GM19099 (cell line): ENCODE data around the gene AMBP.

Experiments used
- POLR2A ChIP-seq: IDR thresholded peaks from 3 replicates; pipeline ENCODE4 v1.6.1; 2011; ENCODE audit warnings: low read depth; ENCODE audit not compliant: insufficient read length; ENCODE audit errors: extremely low read depth

Gene AMBP

DNA sequence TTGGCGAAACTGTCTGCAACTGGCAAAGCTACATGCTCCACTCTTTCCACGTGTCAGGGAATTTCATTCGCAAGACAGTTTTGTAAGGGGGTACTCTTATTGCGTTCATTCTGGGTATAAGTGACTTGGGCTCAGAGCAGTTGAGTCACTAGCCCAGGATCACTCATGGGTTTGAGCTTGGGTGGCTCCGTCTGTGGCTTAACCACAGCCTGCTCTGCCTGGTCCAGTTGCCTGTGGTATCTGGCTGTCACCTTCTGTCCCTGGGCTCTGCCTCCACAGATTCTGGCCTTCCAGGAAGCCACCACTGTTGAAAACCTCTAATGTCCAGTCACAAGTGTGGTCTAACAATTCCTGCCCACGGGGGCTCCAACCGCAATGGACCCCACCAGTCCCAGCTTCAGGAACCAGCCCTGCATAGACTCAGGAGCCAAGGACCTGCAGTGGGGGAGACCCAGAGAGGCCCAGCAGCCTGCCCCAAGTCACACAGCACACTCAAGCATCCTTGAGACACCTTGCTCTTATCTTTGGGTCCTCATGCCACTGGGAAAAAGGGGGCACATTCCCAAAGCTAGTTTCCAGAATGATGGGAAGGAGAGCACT, 10.6 kb upstream of the AMBP start:
- TF ChIP-seq POLR2A = no peak

DNA sequence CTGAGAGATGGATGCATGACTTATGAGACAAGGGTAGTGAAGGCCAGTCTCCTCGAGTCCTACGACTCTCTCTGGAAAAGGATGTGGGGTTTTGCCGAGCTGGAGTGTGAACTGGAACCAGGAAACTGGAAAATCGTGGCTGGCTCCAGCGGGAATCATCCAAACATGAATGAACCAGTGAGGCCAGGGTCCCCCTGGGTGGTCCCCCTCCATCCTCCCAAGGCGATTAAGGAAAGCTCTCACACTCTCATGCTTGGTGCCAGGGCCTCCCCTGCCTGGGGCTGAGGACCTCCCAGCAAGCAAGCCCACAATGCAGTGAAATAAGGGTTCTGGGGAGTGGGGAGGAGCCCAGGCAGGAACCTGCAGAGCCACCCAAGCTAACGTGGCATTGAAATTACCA, 9.6 kb upstream of the AMBP start:
- TF ChIP-seq POLR2A = no peak

DNA sequence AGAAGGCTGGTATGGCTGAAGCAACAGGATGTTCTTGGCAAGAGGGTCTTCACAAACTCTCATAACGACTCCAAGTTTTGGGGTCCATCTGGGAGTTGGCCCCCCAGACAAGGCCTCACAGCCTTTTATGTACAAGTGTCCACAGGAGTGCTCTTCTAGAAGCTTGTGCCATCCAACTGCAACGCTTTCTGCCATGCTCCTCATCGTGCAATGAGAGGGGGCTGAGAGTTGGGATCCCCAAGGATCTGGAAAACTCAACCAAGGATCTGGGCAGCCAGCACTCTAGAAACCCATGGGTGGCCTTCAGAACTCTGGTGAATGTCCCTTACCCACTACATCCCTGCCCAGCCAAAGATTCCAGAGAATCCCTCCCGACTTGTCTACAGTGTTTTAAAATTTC, 8.5 kb upstream of the AMBP start:
- TF ChIP-seq POLR2A = no peak

DNA sequence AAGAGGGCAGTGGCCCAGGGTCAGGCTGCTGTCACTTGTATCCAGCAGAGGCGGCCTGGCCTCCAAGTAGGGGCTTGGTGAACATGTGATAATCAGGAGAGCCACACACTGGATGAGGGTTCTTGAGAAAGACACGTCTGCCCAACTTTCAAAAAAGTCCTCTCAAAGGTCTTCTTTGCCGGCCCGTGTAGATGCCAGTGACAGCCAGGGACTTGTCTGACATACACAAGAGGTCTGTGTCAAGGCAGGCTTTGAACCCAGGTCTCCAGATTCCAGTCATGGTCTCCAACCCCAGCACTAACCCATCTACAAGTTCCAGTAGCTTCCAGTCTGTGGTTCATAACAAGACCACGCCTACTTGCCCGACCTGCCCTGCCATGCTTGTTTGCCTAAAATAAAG, 7.9 kb upstream of the AMBP start:
- TF ChIP-seq POLR2A = no peak

DNA sequence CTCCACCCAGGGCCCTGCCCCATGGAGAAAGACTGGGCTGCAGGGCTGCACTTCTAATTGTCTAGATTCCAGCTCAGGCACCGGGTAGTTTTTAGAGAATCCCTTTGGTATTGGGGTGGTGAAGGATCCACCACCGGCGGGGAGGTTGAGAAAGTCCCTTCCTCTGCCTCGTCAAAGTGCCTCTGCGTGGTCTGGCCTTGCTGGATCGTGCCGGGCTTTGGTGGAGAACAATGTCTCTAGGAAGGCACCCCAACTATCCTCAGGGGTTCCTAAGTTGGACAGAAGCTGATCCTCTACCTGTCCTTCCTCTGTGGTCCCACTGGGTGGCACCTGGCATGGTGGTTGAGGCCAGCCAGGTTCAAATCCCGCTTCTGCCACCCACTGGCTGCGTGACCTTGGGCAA, 7.3 kb upstream of the AMBP start:
- TF ChIP-seq POLR2A = no peak

DNA sequence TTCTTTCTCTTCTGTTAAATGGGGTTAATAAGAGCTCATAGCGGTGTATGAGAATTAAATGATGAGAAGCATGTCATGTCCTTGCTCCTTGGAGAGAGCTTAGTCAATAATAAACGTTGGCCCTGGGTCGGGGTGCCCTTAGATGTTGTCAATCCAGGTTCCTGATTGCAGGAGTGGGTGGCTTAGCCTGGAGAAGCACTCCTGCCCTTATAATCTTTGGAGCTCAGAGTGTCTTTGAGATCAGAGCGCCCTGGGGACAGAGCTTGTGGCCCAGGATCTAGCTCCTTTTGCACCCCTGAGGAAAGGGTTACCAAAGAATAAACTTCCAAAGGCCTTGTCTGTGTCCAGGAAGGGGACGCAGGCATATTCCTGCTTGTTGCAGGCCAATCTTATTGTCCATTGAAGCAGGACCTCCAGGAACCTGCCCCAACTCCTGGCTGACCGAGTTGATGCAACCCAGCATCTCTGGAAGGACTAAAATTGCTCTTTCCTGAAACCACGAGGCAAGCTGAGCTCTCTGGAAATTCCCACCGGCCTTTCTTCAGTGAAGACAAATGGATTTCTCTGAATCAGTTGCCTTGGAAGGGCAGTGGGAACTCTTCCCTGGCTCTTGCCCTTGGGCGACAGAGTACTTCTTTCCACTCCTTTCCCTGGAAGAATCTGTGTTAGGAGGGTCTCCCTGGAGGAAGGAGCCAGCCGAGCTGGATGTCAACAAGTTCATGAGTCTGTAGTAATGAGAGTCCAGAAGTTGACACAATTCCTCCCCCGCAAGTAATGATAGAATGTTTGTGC, 6.4 kb upstream of the AMBP start:
- TF ChIP-seq POLR2A = no peak

DNA sequence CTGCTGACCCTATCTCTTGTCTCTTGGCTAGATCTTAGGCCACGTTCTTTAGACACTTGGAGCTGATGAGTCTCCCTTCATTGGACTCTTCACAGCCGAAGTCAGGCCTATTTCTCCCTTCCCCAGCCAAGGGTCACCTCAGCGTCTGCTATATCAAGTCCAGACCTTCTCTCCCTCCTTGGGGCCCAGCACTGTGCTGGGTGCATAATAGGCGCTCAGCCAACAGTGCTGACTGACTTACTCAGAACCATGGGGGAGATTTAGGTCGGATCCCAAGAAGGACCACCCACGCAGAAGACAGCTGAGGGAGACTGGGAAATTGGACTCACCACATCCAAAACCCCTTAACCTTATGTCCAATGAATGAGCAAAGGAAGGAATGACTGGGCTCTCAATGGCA, 5.6 kb upstream of the AMBP start:
- no peak for TF ChIP-seq POLR2A

DNA sequence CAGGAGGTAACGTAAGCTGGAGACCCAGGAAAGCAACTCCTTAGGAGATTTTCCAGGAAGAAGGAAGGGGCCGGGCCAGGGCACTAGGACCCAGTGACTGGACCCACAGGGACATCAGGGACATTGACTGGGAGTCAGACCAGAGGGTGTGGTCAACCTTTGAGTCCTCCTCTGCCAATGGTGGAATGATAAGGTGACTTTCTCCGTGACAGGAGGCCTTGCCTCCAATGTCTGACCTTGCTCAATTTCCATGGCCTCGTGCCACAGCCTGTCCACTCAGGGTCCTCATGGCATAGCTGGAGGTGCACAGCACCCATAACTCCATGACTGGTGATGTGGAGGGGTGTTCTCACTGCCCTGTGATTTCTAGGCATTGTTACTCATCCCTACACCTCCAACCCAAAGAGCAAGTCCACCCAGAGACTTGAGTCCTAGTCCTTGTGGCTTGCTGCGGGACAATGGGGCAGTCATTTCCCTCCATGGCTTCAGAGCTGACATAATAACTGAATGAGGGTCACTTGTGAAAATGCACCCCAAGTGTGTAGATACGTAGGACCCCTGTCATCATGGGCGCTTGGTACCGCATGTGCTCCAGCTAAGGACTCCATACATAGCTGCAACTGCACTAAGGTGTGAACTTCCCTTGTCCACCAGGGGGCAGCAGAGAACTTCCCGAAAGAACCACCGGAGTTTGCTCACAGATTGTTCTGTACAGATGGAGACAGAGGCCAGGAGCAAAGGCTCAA, 4.1 kb upstream of the AMBP start:
- TF ChIP-seq POLR2A = no peak

DNA sequence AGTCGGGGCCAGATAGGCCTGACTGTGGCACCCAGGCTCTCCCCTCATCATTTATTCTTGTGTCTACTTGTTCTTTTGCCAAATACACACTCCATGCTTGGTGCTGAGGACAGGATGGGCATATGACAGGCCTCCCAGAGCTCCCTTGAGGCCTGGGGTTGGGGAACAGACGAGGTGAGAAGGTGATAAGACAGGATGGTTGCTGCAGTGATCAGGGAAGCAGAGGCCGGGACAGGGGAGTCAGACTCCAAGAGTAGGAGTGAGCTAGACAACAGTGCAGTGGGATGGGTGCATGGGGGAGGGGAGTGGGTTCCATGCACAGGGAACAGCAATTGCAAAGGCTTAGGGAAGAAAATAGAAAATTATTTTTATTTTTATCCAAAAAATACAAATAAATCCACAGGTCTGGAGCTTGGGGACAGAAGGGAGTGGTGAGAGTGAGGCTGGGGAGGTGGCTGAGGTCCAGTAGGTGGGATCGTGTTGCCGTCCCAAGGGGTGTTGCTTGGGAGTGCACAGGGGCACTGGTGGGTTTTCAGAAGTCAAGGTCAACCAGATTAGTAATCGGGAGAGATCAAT, 3.4 kb upstream of the AMBP start:
- no peak for TF ChIP-seq POLR2A

DNA sequence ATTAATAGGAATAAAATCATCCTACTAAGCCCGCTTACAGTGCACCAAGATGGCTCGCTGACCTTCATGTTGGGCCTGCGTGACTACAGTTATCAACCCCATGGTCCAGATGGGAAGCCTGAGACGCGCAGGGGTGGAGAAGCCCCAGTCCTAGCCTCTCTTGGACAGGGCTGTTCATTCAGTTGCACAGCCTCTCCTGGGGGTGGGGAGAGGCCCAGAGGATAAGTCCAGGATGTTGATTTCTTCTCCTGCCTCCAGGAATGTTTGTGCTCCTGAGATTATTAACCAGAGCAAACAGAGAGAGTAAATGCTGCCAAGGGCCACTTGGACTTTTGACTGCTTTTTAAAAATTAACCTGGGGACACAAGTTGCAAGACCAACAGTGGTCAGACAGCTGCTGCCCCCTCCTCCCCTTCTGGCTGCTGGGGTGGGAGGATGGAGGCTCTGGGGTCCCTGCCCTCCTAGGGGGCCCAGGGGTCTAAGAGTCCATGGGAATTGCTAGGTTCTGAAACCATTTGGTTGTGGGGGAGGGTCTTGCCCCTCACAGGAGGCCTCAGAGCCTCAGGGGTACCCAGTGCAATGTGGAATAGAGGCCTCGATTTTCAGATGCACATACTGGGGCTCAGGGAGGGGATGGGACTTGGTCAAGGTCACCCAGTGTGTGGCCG, 2.8 kb upstream of the AMBP start:
- no peak for TF ChIP-seq POLR2A

DNA sequence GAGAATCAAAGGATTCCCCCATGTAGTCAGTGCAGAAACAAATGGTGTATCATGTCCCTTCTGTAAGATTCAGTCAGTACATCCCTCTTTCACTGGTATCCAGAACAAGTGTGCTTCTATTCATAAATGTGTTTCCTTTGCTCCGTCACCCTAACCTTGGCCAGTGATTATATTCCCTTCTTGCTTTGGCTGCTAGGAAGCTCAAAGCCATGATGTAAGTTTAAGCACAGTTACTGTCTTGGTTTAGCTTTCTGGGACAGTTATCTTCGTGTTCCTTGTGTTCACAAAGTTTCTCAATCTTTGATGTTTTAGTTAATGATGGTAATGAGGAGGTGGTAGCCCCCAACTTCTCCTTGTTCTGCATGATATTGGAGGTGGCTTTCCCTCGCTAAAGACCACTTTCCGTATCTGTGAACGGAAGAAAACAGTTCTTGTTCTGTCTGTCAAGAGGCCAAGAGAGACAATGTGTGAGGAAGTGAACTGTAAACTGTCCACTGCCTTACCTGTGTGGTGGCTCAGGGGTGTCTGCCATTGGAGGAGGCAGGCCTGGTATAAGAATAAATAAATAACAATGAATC, 2.2 kb upstream of the AMBP start:
- TF ChIP-seq POLR2A = no peak

DNA sequence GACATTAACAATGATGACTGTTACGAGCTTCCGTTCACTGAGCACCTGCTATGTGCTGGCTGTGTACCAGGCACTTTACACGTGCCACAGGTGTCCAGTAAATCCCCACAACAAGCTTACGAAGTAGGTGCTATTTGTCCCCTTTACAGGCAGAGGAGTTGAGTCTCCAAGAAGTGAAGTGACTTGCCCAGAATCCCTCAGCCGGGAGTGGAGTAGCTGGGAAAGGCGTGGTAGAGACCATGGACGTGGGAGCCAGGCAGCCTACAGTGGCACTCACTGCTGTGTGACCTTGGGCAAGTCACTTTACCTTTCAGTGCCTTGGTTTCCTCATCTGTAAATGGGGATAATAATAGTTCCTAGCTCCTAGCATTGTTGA, 669 bp upstream of the AMBP start:
- no peak for TF ChIP-seq POLR2A

DNA sequence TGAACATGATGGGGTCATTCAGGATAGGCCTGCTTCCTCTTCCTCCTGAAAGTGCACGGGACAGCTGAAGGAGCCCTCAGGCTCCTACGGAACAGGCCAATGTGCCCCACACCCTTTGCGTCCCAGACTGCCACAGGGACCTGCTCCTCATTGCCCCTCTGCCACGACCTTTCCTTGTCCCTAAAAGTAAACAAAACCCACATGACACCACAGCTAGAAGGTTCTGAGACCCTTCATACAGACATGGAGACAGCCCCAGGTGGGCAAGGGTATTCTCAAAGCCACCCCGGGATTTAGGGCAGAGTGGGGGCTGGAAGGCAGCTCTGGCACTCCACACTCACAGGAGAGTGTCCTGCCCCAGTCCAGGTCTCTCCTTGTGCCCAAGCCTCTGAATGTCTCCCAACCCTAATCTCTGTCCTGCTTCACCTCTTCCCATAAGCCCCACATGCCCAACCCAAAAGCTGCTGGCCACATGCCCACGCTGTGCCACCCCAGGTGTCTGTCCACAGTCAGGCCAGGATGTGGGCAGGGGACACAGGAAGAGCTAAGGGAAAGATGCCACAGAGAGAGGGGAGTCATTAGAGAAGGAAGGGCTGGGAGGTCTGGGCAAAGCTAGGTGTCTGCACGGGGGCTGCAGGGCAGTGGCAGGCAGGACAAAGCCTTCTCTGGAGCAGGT, 800 bp downstream of the AMBP start:
- TF ChIP-seq POLR2A = no peak
